KG1 (cell line): ENCODE results near the gene CACNA1B.
"Not testable (repeated sequence)": the region's sequence is repeated elsewhere in the genome, so short reads cannot be mapped to it uniquely, and the experiment has no call there.

Experiments used
- DNase-seq: peaks from one replicate; lab custom pipeline; 2025; lab: John Stamatoyannopoulos, UW

Gene CACNA1B

GRCh38 chr9:138073408-138073807 lies 195.8 kb downstream of the CACNA1B start:
- no peak for DNase-seq

GRCh38 chr9:138073808-138074207 lies 196.2 kb downstream of the CACNA1B start:
- no peak for DNase-seq

- DNase-seq: no peak
These were observed 196.9 kb downstream of the CACNA1B start for GRCh38 chr9:138074516-138074915.

GRCh38 chr9:138075496-138075895 lies 197.9 kb downstream of the CACNA1B start:
- no peak for DNase-seq

GRCh38 chr9:138075961-138076649 lies 198.5 kb downstream of the CACNA1B start:
- DNase-seq: no peak

- no peak for DNase-seq
These were observed 199.0 kb downstream of the CACNA1B start for GRCh38 chr9:138076650-138077009.

- no peak for DNase-seq
These were observed 199.5 kb downstream of the CACNA1B start for GRCh38 chr9:138077126-138077525.

GRCh38 chr9:138077898-138078540 lies 200.4 kb downstream of the CACNA1B start:
- DNase-seq: no peak

GRCh38 chr9:138078846-138079245 lies 201.3 kb downstream of the CACNA1B start:
- no peak for DNase-seq

- DNase-seq: no peak
These were observed 203.4 kb downstream of the CACNA1B start for GRCh38 chr9:138080979-138081378.

- DNase-seq: no peak
These were observed 205.5 kb downstream of the CACNA1B start for GRCh38 chr9:138082918-138083636.

- no peak for DNase-seq
These were observed 206.3 kb downstream of the CACNA1B start for GRCh38 chr9:138083873-138084272.

- no peak for DNase-seq
These were observed 208.0 kb downstream of the CACNA1B start for GRCh38 chr9:138085568-138085967.

- DNase-seq: not testable (repeated sequence)
These were observed 214.5 kb downstream of the CACNA1B start for GRCh38 chr9:138092057-138092456.

- DNase-seq: no peak
These were observed 216.4 kb downstream of the CACNA1B start for GRCh38 chr9:138094028-138094427.

- no peak for DNase-seq
These were observed 218.4 kb downstream of the CACNA1B start for GRCh38 chr9:138095813-138096518.

- no peak for DNase-seq
These were observed 218.9 kb downstream of the CACNA1B start for GRCh38 chr9:138096519-138096845.

GRCh38 chr9:138097501-138097991 lies 220.0 kb downstream of the CACNA1B start:
- no peak for DNase-seq

- no peak for DNase-seq
These were observed 220.7 kb downstream of the CACNA1B start for GRCh38 chr9:138098116-138098907.

- no peak for DNase-seq
These were observed 221.6 kb downstream of the CACNA1B start for GRCh38 chr9:138098908-138099791.
